Lung (tissue), 12 donors: ENCODE results near the gene CEACAM16. TPM values are rescaled to one million over a fixed set of nuclear protein-coding genes. Genes with fewer than 3 reads are reported as not detected.
A peak's percentile ranks its signal among the peaks of the same experiment; 100 is the strongest.

Source experiments
- ATAC-seq: fragments of 200-7000 bp; cut with Tn5 transposase; one replicate; pipeline ENCODE4 v1.9.1; 2020; ENCODE audit warnings: moderate number of reproducible peaks; ENCODE audit not compliant: insufficient read depth, low FRiP score
- DNase-seq, 3 donors: peaks; one replicate each; pipeline ENCODE4 v3.0.0-alpha.2; 2013 to 2017
- H3K27ac ChIP-seq, 2 donors: one replicate each; pipeline ENCODE4 v1.5.1; 2013; ENCODE audit warnings: mild to moderate bottlenecking in 2 of 2, moderate library complexity in 2 of 2, control low read depth in 1 of 2, inconsistent platforms in 1 of 2, low read depth in 1 of 2, low read length in 1 of 2
- H3K27me3 ChIP-seq, 3 donors: one replicate each; pipeline ENCODE4 v1.5.1; 2013; ENCODE audit warnings: low read length in 2 of 3; ENCODE audit not compliant: control insufficient read depth in 3 of 3, insufficient read depth in 3 of 3
- H3K36me3 ChIP-seq, 4 donors: one replicate each; pipeline ENCODE4 v1.5.1; 2013; ENCODE audit warnings: low read length in 4 of 4, mild to moderate bottlenecking in 1 of 4, moderate library complexity in 1 of 4; ENCODE audit not compliant: control insufficient read depth in 4 of 4, insufficient read depth in 4 of 4
- H3K4me1 ChIP-seq, 5 donors: one replicate each; pipeline ENCODE4 v1.5.1; 2013; ENCODE audit warnings: low read length in 5 of 5, mild to moderate bottlenecking in 2 of 5, moderate library complexity in 1 of 5; ENCODE audit not compliant: control insufficient read depth in 5 of 5, insufficient read depth in 5 of 5
- H3K4me3 ChIP-seq: one replicate; pipeline ENCODE4 v1.5.1; 2013; ENCODE audit warnings: mild to moderate bottlenecking, control low read depth, moderate library complexity
- H3K9ac ChIP-seq, 2 donors: one replicate each; pipeline ENCODE4 v1.5.1; 2013; ENCODE audit warnings: low read length in 2 of 2, control low read depth in 1 of 2; ENCODE audit not compliant: insufficient read depth in 1 of 2
- H3K9me3 ChIP-seq, 4 donors: one replicate each; pipeline ENCODE4 v1.5.1; 2013; ENCODE audit warnings: low read length in 3 of 4, mild to moderate bottlenecking in 1 of 4, moderate library complexity in 1 of 4; ENCODE audit not compliant: control insufficient read depth in 4 of 4, insufficient read depth in 3 of 4
- CTCF ChIP-seq: IDR thresholded peaks from 2 replicates; pipeline ENCODE4 v1.5.1; 2012; ENCODE audit warnings: mild to moderate bottlenecking; ENCODE audit errors: control extremely low read depth, extremely low read depth
- WGBS, 2 donors: extraction: QIAGEN DNeasy Blood & Tissue Kit; methylation state at CpG; one replicate each; pipeline ENCODE4 v1.1.7; 2013; 5-methylcytosine and 5-hydroxymethylcytosine counted together
- polyA plus RNA-seq, 2 donors: library from polyadenylated mRNA; stranded (reverse); fragments of 200-250 nt; gene quantifications; one replicate each; pipeline ENCODE4 v1.2.1, GENCODE V29; 2013
- total RNA-seq, 2 donors: library from RNA; depleted of rRNA in 1 of 2; stranded (reverse); fragments of >200 nt in 1 of 2; gene quantifications; one replicate each; pipeline ENCODE4 v1.2.1, GENCODE V29; 2014 to 2021
- donor health status: control.
- donor health status: control.
- donor health status: Bipolar disorder and iron deficiency.
- donor health status: healthy.
- donor health status: DM: yes; HTN: yes; CAD: no.

CEACAM16 gene
- total and polyA plus RNA-seq, 4 donors, result 0.26 TPM; not detected in 3

GRCh38 chr19:44747739-44748425 is 48.9 kb downstream of the CEACAM16 start:
- no peak for TF ChIP-seq CTCF
- Histone ChIP-seq H3K4me1 (peaks cover 6 to 30% (median 12%) of the 10 kb centered on the region in 5 donors), H3K9ac (peak overlapping the region in 1 of 2 donors; percentile 81), H3K27me3 (no peaks in the 10 kb centered on the region), H3K27ac (peak overlapping the region; percentile 86 to 90), H3K9me3 (no peaks in the 10 kb centered on the region), H3K36me3 (peaks cover 0 to 12% (median 1%) of the 10 kb centered on the region in 4 donors), H3K4me3 (peak overlapping the region; percentile 24)
- ATAC-seq (no peak), DNase-seq (peak; percentile 67 to 75 (median 72))
- 0 to 1% methylated on average over 22 to 26 of the region's 26 CpGs for WGBS, 2 donors

GRCh38 chr19:44748426-44749254 is 49.7 kb downstream of the CEACAM16 start, which contains the start of gene BCL3:
TSS of gene BCL3 (plus strand) at chr19:44748708. CDS start at chr19:44748791, 83 bp downstream.
- H3K4me1 ChIP-seq, result peaks cover 8 to 31% (median 13%) of the 10 kb centered on the region in 5 donors
- peak; percentile 64 for ATAC-seq
- H3K4me3 ChIP-seq, result peak within 1 kb of the TSS; percentile 67
- H3K9me3 ChIP-seq, result no peaks in the 10 kb centered on the region
- H3K27me3 ChIP-seq, result no peaks in the 10 kb centered on the region
- peak; percentile 23 to 67 (median 61) for DNase-seq
- H3K36me3 ChIP-seq, result peaks cover 0 to 12% (median 1%) of the 10 kb centered on the region in 4 donors
- H3K27ac ChIP-seq, result peak within 1 kb of the TSS; percentile 86 to 91
- peak within 1 kb of the TSS in 1 of 2 donors; percentile 81 for H3K9ac ChIP-seq
- TF ChIP-seq CTCF, result no peak
- 1 to 3% methylated on average over 8 to 88 of the region's 88 CpGs for WGBS, 2 donors

DNA sequence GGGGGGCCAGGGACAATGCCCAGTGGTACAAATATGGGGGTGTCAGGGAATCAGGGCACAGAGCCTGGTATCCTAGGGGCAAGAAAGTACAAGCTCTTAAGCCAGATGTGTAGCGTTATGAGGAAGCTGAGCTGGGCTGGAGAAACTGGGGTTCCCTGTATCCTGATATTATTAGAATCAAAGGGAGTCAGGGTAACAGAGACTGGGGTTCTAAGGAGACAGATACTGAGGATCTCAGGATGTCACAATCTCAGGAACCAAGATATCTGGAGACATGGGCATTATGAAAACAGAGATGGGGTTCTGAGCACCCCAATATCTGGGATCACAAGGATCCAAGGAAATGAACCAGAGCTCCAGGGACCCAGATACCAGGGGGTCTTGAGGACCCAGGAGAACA is 50.3 kb downstream of the CEACAM16 start:
- peak overlapping the region; percentile 86 to 91 for H3K27ac ChIP-seq
- no peak for ATAC-seq
- WGBS, 2 donors, result 2 to 11% methylated on average over 1 of the region's 1 CpG

More for the DNA sequence above, 50.3 kb downstream of the CEACAM16 start:
- peak overlapping the region; percentile 67 for H3K4me3 ChIP-seq
- H3K27me3 ChIP-seq, result no peaks in the 10 kb centered on the region
- TF ChIP-seq CTCF, result no peak
- peaks cover 8 to 37% (median 13%) of the 10 kb centered on the region in 5 donors for H3K4me1 ChIP-seq
- H3K9ac ChIP-seq, result no peak overlapping the region
- no peak for DNase-seq
- H3K36me3 ChIP-seq, result peaks cover 0 to 12% (median 1%) of the 10 kb centered on the region in 4 donors
- no peaks in the 10 kb centered on the region for H3K9me3 ChIP-seq
